ENCODE data around the gene DRD4.
A peak's percentile ranks its signal among the peaks of the same experiment; 100 is the strongest.

DRD4 gene

DNA sequence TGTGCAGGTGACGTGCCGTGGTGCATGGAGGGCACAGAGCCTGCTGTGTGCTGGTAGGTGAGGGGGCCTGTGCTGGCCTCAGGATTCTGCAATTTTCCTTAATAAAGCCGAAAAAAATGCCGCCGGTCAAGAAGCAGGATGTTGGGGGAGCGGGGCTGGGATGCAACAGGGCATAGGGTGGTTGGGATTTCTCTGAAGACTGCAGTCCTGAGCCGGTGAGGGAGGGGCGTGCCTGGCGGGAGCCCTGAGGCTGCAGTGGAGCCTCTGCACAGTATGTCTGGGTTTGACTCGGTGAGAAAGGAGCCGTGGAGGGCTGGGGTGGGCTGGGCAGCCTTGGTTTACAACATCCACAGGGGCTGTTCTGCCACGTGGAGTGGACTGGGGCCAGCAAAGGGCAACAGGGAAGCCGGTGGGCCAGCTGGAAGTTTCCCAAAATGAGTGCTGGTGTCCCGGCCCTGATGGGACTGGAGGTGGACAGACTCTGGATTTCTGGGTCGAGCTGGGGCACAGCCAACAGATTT lies 13.7 kb upstream of the DRD4 start:
- CTCF ChIA-PET = no interaction called here
- Mint-ChIP-seq H3K27me3 (peaks cover 41% of the 10 kb centered on the region), H3K36me3 (peaks cover 2% of the 10 kb centered on the region), H3K4me1 (peaks cover 7% of the 10 kb centered on the region), H3K9me3 (no peaks in the 10 kb centered on the region), H3K4me3 (no peak overlapping the region), H3K27ac (peak overlapping the region; percentile 78)
- DNase-seq = no peak

DNA sequence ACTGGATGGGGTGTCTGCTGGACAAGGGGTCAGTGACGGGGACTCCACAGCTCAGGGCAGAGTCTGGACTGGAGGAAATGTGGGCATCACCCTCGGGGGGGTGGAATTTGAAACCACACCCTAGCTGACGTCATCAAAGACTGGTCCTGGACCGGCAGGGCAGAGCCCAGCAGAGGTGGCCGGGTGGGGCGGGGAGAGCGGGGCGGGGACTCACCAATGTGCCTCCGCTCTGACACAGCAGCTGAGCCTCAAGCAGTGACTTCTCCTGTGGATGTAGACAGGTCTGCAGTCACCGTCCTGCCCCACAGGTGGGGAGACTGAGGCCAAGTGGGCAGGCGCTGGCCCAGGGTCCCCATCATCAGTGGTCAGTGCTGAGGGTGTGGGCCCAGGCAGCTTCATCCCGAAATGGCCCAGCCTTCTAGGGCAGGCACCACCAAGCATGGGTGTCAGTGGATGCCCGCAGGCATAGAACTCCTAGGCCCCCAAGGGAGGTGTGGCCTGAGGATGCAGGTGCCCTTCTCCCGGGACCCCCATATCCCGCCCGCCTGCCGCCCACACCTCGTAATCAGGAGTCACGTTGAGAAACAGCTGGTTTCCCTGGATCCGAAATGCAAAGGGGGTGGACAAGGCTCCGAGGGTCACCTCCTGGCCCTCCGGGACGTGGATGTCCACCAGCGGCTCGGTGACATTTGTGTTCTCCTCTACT lies 12.9 kb upstream of the DRD4 start:
- Mint-ChIP-seq H3K36me3 (peaks cover 4% of the 10 kb centered on the region), H3K4me3 (no peak overlapping the region), H3K4me1 (peaks cover 14% of the 10 kb centered on the region), H3K9me3 (no peaks in the 10 kb centered on the region), H3K27ac (peak overlapping the region; percentile 14), H3K27me3 (peaks cover 49% of the 10 kb centered on the region)
- CTCF ChIA-PET = no interaction called here
- DNase-seq = no peak

DNA sequence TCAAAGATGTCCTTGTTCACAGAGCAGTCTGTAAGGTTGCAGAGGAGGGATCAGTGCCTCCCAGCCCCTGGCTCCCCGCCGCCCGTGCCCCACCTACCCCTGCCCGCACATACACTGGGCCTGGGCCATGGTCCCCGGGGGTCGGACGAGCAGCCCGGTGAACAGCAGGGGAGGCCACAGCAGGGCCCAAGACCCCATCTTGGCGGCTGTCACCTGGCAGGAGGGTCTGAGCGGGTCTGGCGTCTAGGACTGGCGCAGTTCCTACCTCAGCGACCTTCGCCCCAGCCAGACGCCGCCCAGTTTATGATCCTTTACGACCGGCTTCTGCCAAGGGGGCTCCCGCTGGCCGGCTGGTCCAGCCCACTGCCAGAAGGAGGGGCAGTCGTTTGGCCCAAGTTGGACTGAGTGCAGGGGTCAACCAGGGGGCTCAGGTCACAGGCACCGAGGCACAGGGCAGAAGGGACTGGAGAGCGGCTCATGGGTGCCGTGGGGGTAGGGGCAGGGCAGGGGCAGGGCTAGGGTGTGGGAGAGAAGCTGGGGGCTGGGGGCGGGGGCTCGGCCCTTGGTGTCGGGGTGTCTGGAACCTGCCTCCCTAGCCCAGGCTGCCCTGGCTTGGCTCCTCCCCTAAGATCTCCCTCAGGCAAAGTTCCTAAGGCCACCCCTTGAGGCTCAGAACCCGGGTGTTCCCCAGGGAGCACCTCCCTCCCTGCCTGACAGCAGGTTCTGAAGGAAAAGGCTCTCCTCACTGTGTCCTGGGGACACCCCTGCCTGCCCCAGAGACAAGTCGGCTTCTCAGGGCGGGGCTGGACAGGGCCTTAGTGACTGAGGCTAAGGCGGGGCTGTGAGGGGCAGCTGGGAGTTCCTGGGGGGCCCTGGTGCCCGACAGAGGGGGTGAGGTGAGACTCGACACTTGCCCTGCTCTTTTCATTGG lies 12.1 kb upstream of the DRD4 start, which contains the start of gene CDHR5:
Gene CDHR5 (minus strand): TSS at position 251 of the 931 bp plus-strand sequence. CDS start 53 bp downstream, at position 198.
- peaks cover 20% of the 10 kb centered on the region for H3K4me1 Mint-ChIP-seq
- peak within 1 kb of the TSS; percentile 14 for H3K27ac Mint-ChIP-seq
- no peaks in the 10 kb centered on the region for H3K9me3 Mint-ChIP-seq

GRCh38 chr11:625636-626268 lies 11.3 kb upstream of the DRD4 start:
- CTCF ChIA-PET = no interaction called here
- Mint-ChIP-seq H3K27me3 (peaks cover 50% of the 10 kb centered on the region), H3K4me3 (no peak overlapping the region), H3K36me3 (peaks cover 4% of the 10 kb centered on the region), H3K4me1 (peaks cover 20% of the 10 kb centered on the region), H3K9me3 (no peaks in the 10 kb centered on the region), H3K27ac (no peak overlapping the region)
- DNase-seq = no peak

More for the DNA sequence above, 12.1 kb upstream of the DRD4 start, which contains the start of gene CDHR5:
- CTCF ChIA-PET = no interaction called here
- Mint-ChIP-seq H3K36me3 (peaks cover 4% of the 10 kb centered on the region), H3K4me3 (no peak within 1 kb of the TSS), H3K27me3 (peaks cover 50% of the 10 kb centered on the region)
- DNase-seq = no peak

DNA sequence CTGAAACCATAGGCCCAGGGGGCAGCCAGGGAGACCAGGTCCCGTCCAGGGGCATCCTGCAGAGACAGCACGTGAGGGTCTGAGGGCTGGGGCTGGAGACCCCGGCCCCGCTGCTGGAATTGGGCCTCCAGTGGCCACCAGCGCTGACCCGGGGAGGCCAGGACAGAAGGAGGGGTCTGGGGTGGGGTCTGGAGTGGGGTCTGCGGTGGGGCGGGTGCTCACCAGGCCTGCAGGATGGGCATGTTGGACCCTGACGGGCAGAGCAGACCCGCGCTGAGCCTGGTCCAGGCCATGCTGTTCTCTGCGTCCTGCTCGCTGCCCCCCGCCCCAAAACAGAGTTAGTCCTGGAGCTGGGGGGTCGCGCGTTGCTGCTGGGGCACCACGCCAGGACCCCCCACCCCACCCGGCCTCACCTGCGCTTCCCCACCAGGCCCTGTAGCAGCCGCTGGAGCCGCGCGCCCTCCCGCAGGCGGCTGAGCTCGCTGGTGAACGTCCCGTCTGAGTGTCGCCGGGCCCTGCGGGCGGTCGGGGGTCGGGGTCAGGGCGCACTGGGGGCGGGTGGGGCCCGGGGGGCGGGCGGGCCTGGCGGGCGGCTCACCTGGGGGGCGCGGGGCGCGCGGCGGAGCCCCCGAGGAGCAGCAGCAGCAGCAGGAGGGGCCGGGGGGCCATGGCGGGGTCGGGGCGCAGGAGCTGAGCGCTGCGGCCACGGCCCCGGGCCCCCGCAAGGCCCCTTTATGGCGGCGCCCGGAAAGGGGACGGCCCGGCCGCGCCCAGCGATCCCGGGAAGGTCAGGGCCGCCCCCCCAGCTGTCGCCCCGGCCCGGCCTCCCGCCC lies 10.4 kb upstream of the DRD4 start, which contains the start of gene SCT:
Gene SCT (minus strand): TSS at position 707 of the 833 bp plus-strand sequence. CDS start 38 bp downstream, at position 669.
- peaks cover 50% of the 10 kb centered on the region for H3K27me3 Mint-ChIP-seq
- CTCF ChIA-PET = no interaction called here
- H3K4me3 Mint-ChIP-seq = no peak within 1 kb of the TSS
- no peak within 1 kb of the TSS for H3K27ac Mint-ChIP-seq
- no peaks in the 10 kb centered on the region for H3K9me3 Mint-ChIP-seq
- no peak for DNase-seq
- H3K36me3 Mint-ChIP-seq = peaks cover 4% of the 10 kb centered on the region
- H3K4me1 Mint-ChIP-seq = peaks cover 20% of the 10 kb centered on the region

GRCh38 chr11:627308-627576 lies 9.8 kb upstream of the DRD4 start:
- Mint-ChIP-seq H3K4me3 (no peak overlapping the region), H3K36me3 (peaks cover 4% of the 10 kb centered on the region), H3K27ac (no peak overlapping the region), H3K27me3 (peaks cover 50% of the 10 kb centered on the region), H3K4me1 (peaks cover 20% of the 10 kb centered on the region), H3K9me3 (no peaks in the 10 kb centered on the region)
- no peak for DNase-seq
- CTCF ChIA-PET = no interaction called here

DNA sequence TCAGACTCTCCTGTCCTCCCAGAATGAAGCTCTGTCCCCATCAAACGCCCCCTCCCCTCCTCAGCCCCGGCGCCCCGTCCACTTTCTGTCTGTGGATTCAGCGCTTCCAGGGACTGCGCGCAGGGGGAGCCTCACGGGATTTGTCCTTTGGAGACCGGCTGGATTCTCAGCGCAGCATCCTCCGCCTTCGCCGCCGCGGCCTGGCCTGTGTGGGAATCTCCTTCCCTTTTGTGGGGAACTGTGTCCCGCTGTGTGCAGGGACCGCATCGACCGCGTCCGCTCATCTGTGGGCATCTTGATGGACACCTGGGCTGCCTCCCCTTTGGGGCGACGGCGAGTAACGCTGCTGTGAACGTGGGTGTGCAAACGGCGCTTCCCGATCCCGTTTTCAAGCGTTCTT lies 9.0 kb upstream of the DRD4 start:
- CTCF ChIA-PET = no interaction called here
- no peak for DNase-seq
- Mint-ChIP-seq H3K27ac (no peak overlapping the region), H3K9me3 (no peaks in the 10 kb centered on the region), H3K4me3 (no peak overlapping the region), H3K4me1 (peaks cover 20% of the 10 kb centered on the region), H3K36me3 (peaks cover 4% of the 10 kb centered on the region), H3K27me3 (peaks cover 50% of the 10 kb centered on the region)

GRCh38 chr11:629237-629583 lies 7.9 kb upstream of the DRD4 start:
- peaks cover 4% of the 10 kb centered on the region for H3K36me3 Mint-ChIP-seq
- peak overlapping the region; percentile 19 for H3K27ac Mint-ChIP-seq
- H3K9me3 Mint-ChIP-seq = no peaks in the 10 kb centered on the region
- H3K4me1 Mint-ChIP-seq = peaks cover 20% of the 10 kb centered on the region
- no peak for DNase-seq
- H3K4me3 Mint-ChIP-seq = peak overlapping the region; percentile 22
- CTCF ChIA-PET = no interaction called here
- H3K27me3 Mint-ChIP-seq = peaks cover 45% of the 10 kb centered on the region

DNA sequence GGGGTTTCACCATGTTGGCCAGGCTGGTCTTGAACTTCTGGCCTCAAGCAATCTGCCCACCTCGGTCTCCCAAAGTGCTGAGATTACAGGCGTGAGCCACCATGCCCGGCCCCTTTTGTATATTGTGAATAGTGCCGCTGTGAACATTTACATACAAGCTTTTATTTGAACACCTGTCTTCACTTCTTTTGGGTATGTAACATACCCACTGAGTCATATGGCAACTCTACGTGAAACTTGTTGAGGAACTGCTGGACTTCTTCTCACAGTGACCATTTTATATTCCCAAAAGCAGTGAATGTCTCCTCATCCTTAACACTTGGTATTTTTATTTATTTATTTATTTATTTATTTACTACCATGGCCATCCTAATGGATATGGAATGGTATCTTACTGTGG lies 6.2 kb upstream of the DRD4 start:
- no peak overlapping the region for H3K27ac Mint-ChIP-seq
- no peak overlapping the region for H3K4me3 Mint-ChIP-seq
- peaks cover 20% of the 10 kb centered on the region for H3K4me1 Mint-ChIP-seq
- H3K27me3 Mint-ChIP-seq = peaks cover 41% of the 10 kb centered on the region
- H3K36me3 Mint-ChIP-seq = peaks cover 4% of the 10 kb centered on the region
- no peaks in the 10 kb centered on the region for H3K9me3 Mint-ChIP-seq
- CTCF ChIA-PET = no interaction called here
- DNase-seq = no peak

DNA sequence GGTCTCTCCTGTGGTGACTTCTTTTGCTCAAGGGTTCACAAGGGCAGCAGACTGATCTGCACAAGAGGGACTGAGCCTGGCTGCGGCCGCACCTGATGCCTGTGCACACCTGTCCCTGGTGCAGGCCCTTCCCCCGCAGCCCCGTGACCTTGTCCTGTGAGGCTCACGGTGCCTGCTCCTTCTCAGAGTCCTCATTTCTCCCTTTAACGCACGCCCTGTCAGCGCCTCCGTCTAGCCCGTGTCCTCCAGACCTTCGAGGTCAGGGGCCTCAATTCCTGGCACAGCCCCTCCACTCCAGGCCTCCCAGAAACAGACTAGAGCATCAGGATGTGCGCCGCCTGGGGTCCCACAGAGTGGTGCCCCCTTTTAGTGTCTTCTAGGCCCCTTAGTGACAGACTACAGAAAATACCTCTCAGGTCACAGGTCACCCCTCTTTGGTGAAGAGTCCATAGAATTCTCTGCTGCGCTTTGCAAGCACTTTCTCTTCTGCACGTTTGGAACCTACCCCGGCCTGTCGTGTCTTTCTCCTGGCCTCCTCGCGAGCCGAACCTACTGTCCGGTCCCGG lies 1.0 kb upstream of the DRD4 start:
- H3K27ac Mint-ChIP-seq = no peak overlapping the region
- no peak overlapping the region for H3K4me3 Mint-ChIP-seq
- H3K27me3 Mint-ChIP-seq = peaks cover 62% of the 10 kb centered on the region
- peaks cover 14% of the 10 kb centered on the region for H3K4me1 Mint-ChIP-seq
- no peak for DNase-seq
- H3K9me3 Mint-ChIP-seq = no peaks in the 10 kb centered on the region
- CTCF ChIA-PET = no interaction called here
- peaks cover 6% of the 10 kb centered on the region for H3K36me3 Mint-ChIP-seq

- H3K27me3 Mint-ChIP-seq = peaks cover 74% of the 10 kb centered on the region
- no peak overlapping the region for H3K4me3 Mint-ChIP-seq
- H3K4me1 Mint-ChIP-seq = peaks cover 14% of the 10 kb centered on the region
- CTCF ChIA-PET = no interaction called here
- H3K27ac Mint-ChIP-seq = no peak overlapping the region
- no peak for DNase-seq
- no peaks in the 10 kb centered on the region for H3K9me3 Mint-ChIP-seq
- peaks cover 6% of the 10 kb centered on the region for H3K36me3 Mint-ChIP-seq
Measured at GRCh38 chr11:637333-637592, 194 bp downstream of the DRD4 start.

DNA sequence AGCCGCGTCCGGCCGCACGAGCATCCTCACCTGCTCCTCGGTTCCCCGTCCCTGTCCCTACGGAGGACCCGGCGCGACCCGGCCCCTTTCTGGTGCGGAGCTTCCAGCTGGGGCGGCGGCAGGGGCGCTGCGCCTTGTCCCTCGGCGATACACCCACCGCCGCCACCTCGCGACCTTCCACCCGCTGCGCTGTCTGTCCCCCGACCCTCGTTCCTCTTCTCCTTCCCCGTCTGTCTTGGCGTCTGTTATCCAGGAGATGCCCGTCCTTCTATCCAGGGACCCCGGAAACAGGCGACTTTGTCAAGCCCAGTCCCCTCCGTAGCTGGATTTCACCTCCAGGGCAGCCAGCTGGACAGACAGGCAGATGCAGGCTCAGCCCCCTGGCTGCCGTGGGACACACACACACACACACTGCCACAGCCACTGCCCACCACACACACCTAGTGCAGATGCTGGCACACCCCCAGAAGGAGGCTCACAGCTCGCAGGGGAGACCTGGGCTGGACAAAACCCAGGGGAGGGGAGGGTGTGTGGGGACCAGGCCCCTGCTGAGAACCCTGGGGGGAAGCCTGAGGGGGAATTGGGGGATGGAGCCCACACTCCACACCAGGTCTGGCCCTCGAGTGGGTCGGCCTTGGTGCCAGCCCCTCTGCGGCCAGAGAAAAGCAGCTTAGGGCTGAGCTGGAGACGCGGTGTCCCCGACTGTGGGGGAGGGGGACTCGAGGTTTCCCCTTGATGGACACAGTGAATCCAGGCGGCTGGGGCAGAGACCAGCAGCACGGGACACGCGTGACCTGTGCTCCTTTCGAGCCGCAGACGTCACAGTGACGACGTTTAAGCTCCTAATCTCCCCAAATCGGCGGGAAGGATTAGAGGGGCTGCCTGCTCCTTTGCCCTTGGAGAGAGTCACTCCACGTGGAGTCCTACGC lies 788 bp downstream of the DRD4 start:
- Mint-ChIP-seq H3K9me3 (no peaks in the 10 kb centered on the region), H3K27ac (peak overlapping the region; percentile 50), H3K4me1 (peaks cover 14% of the 10 kb centered on the region), H3K27me3 (peaks cover 74% of the 10 kb centered on the region), H3K4me3 (no peak overlapping the region), H3K36me3 (peaks cover 6% of the 10 kb centered on the region)
- DNase-seq = no peak
- CTCF ChIA-PET = no interaction called here

All from activated naive CD4-positive, alpha-beta T cell treated with anti-CD3 and anti-CD28 coated beads, Interleukin-2, amount 10 ng/mL, durations not matched to agents 7 days and 5 days (primary cell).